GM21447 (cell line): ENCODE measurements around the gene RFC4.
"Not testable (repeated sequence)": the region's sequence is repeated elsewhere in the genome, so short reads cannot be mapped to it uniquely, and the experiment has no call there.

Experiments
- ATAC-seq: cut with Tn5 transposase; IDR thresholded peaks from one replicate; pipeline ENCODE4 v1.9.1; 2021; ENCODE audit not compliant: unreplicated experiment

Gene RFC4

DNA sequence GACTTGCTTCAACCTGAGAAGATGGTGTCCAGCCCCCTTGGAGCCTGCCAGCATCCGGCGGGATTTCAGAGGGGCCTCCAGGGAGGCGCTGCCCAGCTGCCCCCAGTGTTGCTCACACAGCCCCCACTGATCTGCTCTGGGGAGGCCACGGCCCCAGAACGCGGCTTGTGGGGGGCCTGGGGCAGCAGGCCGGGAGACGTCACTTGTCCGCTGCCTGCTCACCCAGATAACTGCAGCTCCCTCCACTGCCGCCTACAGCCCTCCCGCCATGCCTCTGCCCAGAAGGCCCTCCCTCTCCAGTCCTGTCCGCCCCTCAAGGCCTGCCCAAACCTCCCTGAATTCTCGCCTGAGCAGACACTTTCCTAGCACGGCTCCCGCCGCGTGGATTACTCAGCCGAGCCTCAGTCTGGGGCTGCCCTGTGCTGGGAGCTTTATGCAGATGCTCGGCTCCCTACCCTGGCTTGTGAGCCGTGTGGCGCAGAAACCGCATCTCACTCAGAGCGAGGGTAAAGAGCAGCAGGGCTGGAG is 19.1 kb upstream of the RFC4 start:
- no peak for ATAC-seq

DNA sequence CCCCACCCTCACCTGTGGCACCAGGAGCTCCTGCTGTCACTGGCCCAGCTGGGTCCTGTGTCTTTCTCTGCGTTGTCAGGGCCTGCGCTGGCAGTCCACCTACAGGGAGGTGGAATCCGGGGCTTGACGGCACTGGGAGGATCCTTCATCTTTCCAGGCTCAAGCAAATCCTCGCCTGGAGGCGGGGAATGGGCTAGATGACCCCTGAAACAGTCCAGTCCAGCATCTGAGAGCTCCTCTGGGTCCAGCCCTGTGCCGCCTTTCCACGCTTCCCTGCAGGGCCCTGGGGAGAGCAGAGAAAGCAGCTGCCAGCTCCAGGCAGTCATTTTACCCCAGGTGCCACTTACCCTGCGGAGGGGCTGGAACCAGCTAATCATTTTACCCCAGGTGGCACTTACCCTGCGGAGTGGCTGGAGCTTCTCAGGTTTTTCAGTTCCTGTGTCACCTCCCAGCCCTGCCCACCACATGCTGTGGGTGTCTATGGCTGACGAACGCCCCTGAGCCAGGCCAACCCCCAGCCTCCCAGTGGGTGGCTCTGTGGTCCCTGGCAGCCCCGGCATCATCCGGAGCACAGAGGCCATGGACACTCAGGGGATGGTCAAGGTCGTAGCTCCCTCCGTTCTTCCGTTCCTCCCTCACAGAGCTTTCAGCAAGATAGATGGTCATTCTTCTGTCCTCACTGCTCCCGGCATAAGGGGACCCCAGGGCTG is 18.3 kb upstream of the RFC4 start:
- ATAC-seq, result no peak

DNA sequence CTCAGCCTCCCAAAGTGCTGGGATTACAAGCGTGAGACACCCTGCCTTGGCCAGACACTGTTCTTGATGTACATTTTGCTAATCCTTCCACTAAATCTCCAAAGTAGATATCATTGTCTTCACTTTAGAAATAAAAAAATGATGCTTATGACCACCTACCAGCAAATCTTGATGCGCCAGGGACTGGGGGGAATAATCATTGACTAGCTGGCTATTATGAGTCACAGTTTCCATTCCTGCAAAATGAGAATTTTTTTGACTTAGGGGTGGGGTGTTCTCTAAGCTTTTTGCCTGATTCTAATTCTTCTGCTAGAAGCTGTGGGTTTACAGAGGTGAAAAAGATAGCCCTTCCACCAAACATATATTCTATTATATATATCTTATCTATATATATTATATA is 17.1 kb upstream of the RFC4 start:
- ATAC-seq, result no peak

- ATAC-seq, result not testable (repeated sequence)
These were observed 16.1 kb upstream of the RFC4 start for GRCh38 chr3:186822388-186822759.

DNA sequence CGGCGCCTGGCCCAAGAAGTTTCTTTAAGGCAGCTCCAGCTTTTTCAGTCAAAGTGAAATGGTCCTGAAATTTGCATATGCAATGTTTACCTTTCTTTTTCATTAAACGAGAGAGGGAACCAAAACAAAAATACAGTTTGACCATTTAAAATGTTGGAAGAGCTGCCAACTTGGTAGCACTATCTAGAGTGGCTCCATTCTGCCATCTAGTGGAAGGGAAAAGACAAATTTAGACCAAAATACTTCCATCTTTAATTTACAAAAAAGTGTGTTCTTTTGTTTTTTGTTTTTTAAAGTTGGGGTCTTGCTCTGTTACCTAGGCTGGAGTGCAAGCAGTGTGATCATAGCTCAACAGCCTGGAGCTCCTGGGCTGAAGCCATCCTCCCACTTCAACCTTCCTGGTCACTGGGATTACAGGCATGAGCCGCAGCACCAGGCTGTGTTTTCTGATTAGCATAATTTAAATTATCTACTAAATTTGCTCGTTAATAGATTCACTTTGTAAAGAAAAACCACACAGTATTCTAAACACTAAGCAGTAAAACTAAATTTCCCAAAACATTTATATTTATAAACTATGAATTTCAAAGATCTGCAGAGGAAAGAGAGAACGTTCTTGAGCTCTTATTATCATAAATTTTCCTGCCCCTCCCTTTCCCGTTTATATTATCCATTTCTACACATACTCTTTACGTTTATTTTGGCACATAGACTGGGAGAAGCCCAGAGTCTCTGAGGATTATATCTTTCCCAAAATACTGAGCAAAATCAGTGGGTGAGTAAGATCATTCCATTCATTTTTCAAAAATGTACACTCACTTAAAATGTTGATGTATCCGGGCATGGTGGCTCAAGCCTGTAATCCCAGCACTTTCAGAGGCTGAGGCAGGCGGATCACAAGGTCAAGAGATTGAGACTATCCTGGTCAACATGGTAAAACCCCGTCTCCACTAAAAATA is 15.4 kb upstream of the RFC4 start:
- ATAC-seq, result no peak

DNA sequence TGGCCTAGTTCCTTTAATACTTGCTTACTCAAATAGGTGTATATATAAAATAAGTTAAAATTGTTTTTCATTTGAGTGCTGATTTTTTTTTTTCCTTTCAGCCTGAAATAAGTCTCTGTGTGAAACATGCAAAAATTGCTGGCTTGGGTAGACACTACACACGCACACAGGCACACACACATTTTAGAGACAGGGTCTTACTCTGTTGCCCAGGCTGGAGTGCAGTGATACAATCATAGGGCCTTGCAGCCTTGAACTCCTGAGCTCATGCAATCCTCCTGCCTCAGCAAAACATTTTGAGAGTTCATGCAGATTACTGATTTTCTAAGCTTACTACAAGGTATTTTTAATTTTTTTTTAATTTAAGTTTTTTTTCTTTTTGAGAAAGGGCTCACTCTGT is 12.7 kb upstream of the RFC4 start:
- no peak for ATAC-seq

- ATAC-seq, result no peak
These were observed 12.2 kb upstream of the RFC4 start for GRCh38 chr3:186818516-186818915.

GRCh38 chr3:186815435-186815834 is 9.2 kb upstream of the RFC4 start:
- no peak for ATAC-seq

- ATAC-seq, result no peak
These were observed 7.8 kb upstream of the RFC4 start for GRCh38 chr3:186814100-186814499.

DNA sequence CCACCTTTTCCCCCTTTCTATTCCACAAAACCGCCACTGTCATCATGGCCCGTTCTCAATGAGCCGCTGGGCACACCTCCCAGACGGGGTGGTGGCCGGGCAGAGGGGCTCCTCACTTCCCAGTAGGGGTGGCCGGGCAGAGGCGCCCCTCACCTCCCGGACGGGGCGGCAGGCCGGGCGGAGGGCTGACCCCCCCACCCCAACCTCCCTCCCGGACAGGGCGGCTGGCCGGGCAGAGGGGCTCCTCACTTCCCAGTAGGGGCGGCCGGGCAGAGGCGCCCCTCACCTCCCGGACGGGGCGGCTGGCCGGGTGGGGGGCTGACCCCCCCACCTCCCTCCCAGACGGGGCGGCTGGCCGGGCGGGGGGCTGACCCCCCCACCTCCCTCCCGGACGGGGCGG is 5.0 kb upstream of the RFC4 start:
- ATAC-seq, result not testable (repeated sequence)

GRCh38 chr3:186810336-186810996 is 4.2 kb upstream of the RFC4 start:
- ATAC-seq, result no peak

GRCh38 chr3:186807231-186807630 is 949 bp upstream of the RFC4 start:
- ATAC-seq, result no peak

GRCh38 chr3:186803447-186803846 is 2.8 kb downstream of the RFC4 start:
- ATAC-seq, result not testable (repeated sequence)

GRCh38 chr3:186802701-186803100 is 3.6 kb downstream of the RFC4 start:
- ATAC-seq, result no peak

GRCh38 chr3:186800285-186800684 is 6.0 kb downstream of the RFC4 start:
- ATAC-seq, result no peak

GRCh38 chr3:186798239-186798874 is 7.9 kb downstream of the RFC4 start:
- ATAC-seq, result no peak

- ATAC-seq, result no peak
These were observed 15.9 kb downstream of the RFC4 start for GRCh38 chr3:186790261-186790981.

GRCh38 chr3:186789554-186790260 is 16.6 kb downstream of the RFC4 start:
- ATAC-seq, result no peak

DNA sequence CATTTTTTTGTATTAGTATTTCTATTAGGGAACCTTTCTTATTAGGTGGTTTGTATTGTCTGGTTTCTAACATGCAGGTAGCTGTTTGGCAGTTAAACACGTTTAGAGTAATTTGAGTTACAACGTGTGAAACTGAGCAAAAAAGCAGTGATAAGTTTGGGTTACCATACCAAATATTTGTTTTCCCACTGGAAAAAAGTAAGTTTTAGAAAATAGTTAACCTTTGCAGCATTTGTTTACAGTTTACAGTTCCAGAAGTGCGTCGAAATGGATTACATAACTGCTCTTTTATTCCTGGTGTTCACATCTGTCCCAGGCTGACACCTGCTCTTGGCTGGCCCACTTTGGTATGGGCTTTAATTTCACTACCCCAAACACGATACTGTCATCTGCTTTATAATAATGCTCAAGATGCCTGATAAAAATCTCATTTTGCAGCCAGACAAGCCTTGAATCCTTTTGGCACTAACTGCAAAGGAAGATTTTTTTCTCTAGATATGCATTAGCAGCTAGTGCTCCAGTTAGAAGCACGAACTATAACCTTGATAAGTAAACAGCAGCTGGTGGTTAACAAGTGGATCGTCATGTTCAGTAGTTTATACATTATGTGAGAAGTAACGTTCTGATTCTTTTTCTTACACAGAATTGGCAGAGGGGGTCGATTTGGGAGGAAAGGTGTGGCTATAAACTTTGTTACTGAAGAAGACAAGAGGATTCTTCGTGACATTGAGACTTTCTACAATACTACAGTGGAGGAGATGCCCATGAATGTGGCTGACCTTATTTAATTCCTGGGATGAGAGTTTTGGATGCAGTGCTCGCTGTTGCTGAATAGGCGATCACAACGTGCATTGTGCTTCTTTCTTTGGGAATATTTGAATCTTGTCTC is 17.6 kb downstream of the RFC4 start:
- no peak for ATAC-seq
